ENCODE results near the gene PTPN7.
"Not testable (repeated sequence)": the region's sequence is repeated elsewhere in the genome, so short reads cannot be mapped to it uniquely, and the experiment has no call there.

PTPN7 gene

GRCh38 chr1:202171292-202172014 lies 11.1 kb upstream of the PTPN7 start:
- Histone ChIP-seq H3K36me3 (ENCODE audit: control insufficient read depth, insufficient read depth, low read length) (no peaks in the 10 kb centered on the region), H3K4me3 (ENCODE audit: low read depth, low read length) (no peak overlapping the region), H3K9ac (ENCODE audit: low read depth, low read length) (no peak overlapping the region), H3K9me3 (ENCODE audit: control insufficient read depth, insufficient read depth, low read length) (no peaks in the 10 kb centered on the region), H3K27me3 (ENCODE audit: control insufficient read depth, insufficient read depth, low read length) (no peaks in the 10 kb centered on the region), H3K4me1 (ENCODE audit: control insufficient read depth, insufficient read depth, low read length) (no peaks in the 10 kb centered on the region)

- Histone ChIP-seq H3K4me3 (ENCODE audit: low read depth, low read length) (no peak overlapping the region), H3K27me3 (ENCODE audit: control insufficient read depth, insufficient read depth, low read length) (no peaks in the 10 kb centered on the region), H3K9me3 (ENCODE audit: control insufficient read depth, insufficient read depth, low read length) (no peaks in the 10 kb centered on the region), H3K36me3 (ENCODE audit: control insufficient read depth, insufficient read depth, low read length) (no peaks in the 10 kb centered on the region), H3K9ac (ENCODE audit: low read depth, low read length) (no peak overlapping the region), H3K4me1 (ENCODE audit: control insufficient read depth, insufficient read depth, low read length) (peaks cover 6% of the 10 kb centered on the region)
These were observed 10.3 kb upstream of the PTPN7 start for GRCh38 chr1:202170726-202171125.

- no peak overlapping the region for H3K9ac ChIP-seq (ENCODE audit: low read depth, low read length)
- peaks cover 8% of the 10 kb centered on the region for H3K4me1 ChIP-seq (ENCODE audit: control insufficient read depth, insufficient read depth, low read length)
- no peaks in the 10 kb centered on the region for H3K9me3 ChIP-seq (ENCODE audit: control insufficient read depth, insufficient read depth, low read length)
- no peak overlapping the region for H3K4me3 ChIP-seq (ENCODE audit: low read depth, low read length)
- no peaks in the 10 kb centered on the region for H3K27me3 ChIP-seq (ENCODE audit: control insufficient read depth, insufficient read depth, low read length)
- no peaks in the 10 kb centered on the region for H3K36me3 ChIP-seq (ENCODE audit: control insufficient read depth, insufficient read depth, low read length)
These were observed 8.5 kb upstream of the PTPN7 start for GRCh38 chr1:202168861-202169260.

- Histone ChIP-seq H3K27me3 (ENCODE audit: control insufficient read depth, insufficient read depth, low read length) (no peaks in the 10 kb centered on the region), H3K4me3 (ENCODE audit: low read depth, low read length) (no peak overlapping the region), H3K9me3 (ENCODE audit: control insufficient read depth, insufficient read depth, low read length) (no peaks in the 10 kb centered on the region), H3K36me3 (ENCODE audit: control insufficient read depth, insufficient read depth, low read length) (no peaks in the 10 kb centered on the region), H3K4me1 (ENCODE audit: control insufficient read depth, insufficient read depth, low read length) (peaks cover 8% of the 10 kb centered on the region), H3K9ac (ENCODE audit: low read depth, low read length) (no peak overlapping the region)
These were observed 7.5 kb upstream of the PTPN7 start for GRCh38 chr1:202167708-202168415.

- H3K9me3 ChIP-seq (ENCODE audit: control insufficient read depth, insufficient read depth, low read length); H3K9ac ChIP-seq (ENCODE audit: low read depth, low read length); H3K36me3 ChIP-seq (ENCODE audit: control insufficient read depth, insufficient read depth, low read length); H3K4me3 ChIP-seq (ENCODE audit: low read depth, low read length); H3K27me3 ChIP-seq (ENCODE audit: control insufficient read depth, insufficient read depth, low read length): not testable (repeated sequence)
- peaks cover 13% of the 10 kb centered on the region for H3K4me1 ChIP-seq (ENCODE audit: control insufficient read depth, insufficient read depth, low read length)
These were observed 6.7 kb upstream of the PTPN7 start for GRCh38 chr1:202167054-202167453.

- peak overlapping the region; percentile 1 for H3K9ac ChIP-seq (ENCODE audit: low read depth, low read length)
- no peaks in the 10 kb centered on the region for H3K27me3 ChIP-seq (ENCODE audit: control insufficient read depth, insufficient read depth, low read length)
- peaks cover 13% of the 10 kb centered on the region for H3K4me1 ChIP-seq (ENCODE audit: control insufficient read depth, insufficient read depth, low read length)
- no peaks in the 10 kb centered on the region for H3K9me3 ChIP-seq (ENCODE audit: control insufficient read depth, insufficient read depth, low read length)
- no peaks in the 10 kb centered on the region for H3K36me3 ChIP-seq (ENCODE audit: control insufficient read depth, insufficient read depth, low read length)
- no peak overlapping the region for H3K4me3 ChIP-seq (ENCODE audit: low read depth, low read length)
These were observed 5.8 kb upstream of the PTPN7 start for GRCh38 chr1:202165942-202166843.

GRCh38 chr1:202165267-202165941 lies 5.0 kb upstream of the PTPN7 start:
- H3K4me1 ChIP-seq (ENCODE audit: control insufficient read depth, insufficient read depth, low read length), result peaks cover 13% of the 10 kb centered on the region
- no peak overlapping the region for H3K4me3 ChIP-seq (ENCODE audit: low read depth, low read length)
- no peaks in the 10 kb centered on the region for H3K36me3 ChIP-seq (ENCODE audit: control insufficient read depth, insufficient read depth, low read length)
- no peaks in the 10 kb centered on the region for H3K27me3 ChIP-seq (ENCODE audit: control insufficient read depth, insufficient read depth, low read length)
- no peaks in the 10 kb centered on the region for H3K9me3 ChIP-seq (ENCODE audit: control insufficient read depth, insufficient read depth, low read length)
- H3K9ac ChIP-seq (ENCODE audit: low read depth, low read length), result peak overlapping the region; percentile 1

- Histone ChIP-seq H3K4me1 (ENCODE audit: control insufficient read depth, insufficient read depth, low read length) (peaks cover 16% of the 10 kb centered on the region), H3K36me3 (ENCODE audit: control insufficient read depth, insufficient read depth, low read length) (no peaks in the 10 kb centered on the region), H3K9ac (ENCODE audit: low read depth, low read length) (no peak overlapping the region), H3K27me3 (ENCODE audit: control insufficient read depth, insufficient read depth, low read length) (no peaks in the 10 kb centered on the region), H3K4me3 (ENCODE audit: low read depth, low read length) (no peak overlapping the region), H3K9me3 (ENCODE audit: control insufficient read depth, insufficient read depth, low read length) (no peaks in the 10 kb centered on the region)
These were observed 4.1 kb upstream of the PTPN7 start for GRCh38 chr1:202164271-202165037.

- H3K27me3 ChIP-seq (ENCODE audit: control insufficient read depth, insufficient read depth, low read length), result no peaks in the 10 kb centered on the region
- no peak overlapping the region for H3K4me3 ChIP-seq (ENCODE audit: low read depth, low read length)
- peaks cover 20% of the 10 kb centered on the region for H3K4me1 ChIP-seq (ENCODE audit: control insufficient read depth, insufficient read depth, low read length)
- H3K9me3 ChIP-seq (ENCODE audit: control insufficient read depth, insufficient read depth, low read length), result no peaks in the 10 kb centered on the region
- no peaks in the 10 kb centered on the region for H3K36me3 ChIP-seq (ENCODE audit: control insufficient read depth, insufficient read depth, low read length)
- H3K9ac ChIP-seq (ENCODE audit: low read depth, low read length), result no peak overlapping the region
These were observed 3.2 kb upstream of the PTPN7 start for GRCh38 chr1:202163281-202164270.

All from iPS-15b (cell line).